Measurements from ENCODE around the gene FSHR.

Gene FSHR

DNA sequence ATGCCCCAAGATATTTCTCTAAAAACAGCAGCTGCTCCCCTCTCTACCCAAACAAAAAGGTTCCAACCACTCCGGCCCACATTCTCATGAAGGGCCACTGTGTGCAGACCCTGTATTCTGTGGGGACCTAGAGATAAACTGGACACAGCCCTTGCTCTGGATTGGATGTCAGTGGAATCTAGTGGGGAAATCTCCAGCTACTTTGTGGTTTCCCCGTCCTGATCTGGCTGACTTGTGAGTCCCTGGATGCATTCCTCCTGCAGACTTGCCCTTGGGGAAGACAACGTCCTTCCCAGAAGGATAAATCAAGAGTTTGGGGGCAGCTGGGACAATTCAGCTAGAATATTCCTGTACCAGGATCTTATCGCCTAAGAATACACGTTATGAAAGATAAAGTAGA lies 151.1 kb downstream of the FSHR start:
- Histone ChIP-seq H3K4me1 (peaks cover 25% of the 10 kb centered on the region), H3K79me2 (no peaks in the 10 kb centered on the region), H3K4me2 (ENCODE audit: low read length) (no peak overlapping the region), H3K27ac (no peak overlapping the region), H3K9ac (no peak overlapping the region), H3K36me3 (ENCODE audit: control insufficient read depth, insufficient read depth, low read length) (no peaks in the 10 kb centered on the region), H3K9me3 (ENCODE audit: control insufficient read depth, low read length) (no peaks in the 10 kb centered on the region), H3K4me3 (ENCODE audit: low read depth, low read length) (no peak overlapping the region), H3K27me3 (ENCODE audit: control insufficient read depth, insufficient read depth, low read length) (no peaks in the 10 kb centered on the region), H2AFZ (peak overlapping the region; percentile 51)
- TF ChIP-seq, protein P1, sequence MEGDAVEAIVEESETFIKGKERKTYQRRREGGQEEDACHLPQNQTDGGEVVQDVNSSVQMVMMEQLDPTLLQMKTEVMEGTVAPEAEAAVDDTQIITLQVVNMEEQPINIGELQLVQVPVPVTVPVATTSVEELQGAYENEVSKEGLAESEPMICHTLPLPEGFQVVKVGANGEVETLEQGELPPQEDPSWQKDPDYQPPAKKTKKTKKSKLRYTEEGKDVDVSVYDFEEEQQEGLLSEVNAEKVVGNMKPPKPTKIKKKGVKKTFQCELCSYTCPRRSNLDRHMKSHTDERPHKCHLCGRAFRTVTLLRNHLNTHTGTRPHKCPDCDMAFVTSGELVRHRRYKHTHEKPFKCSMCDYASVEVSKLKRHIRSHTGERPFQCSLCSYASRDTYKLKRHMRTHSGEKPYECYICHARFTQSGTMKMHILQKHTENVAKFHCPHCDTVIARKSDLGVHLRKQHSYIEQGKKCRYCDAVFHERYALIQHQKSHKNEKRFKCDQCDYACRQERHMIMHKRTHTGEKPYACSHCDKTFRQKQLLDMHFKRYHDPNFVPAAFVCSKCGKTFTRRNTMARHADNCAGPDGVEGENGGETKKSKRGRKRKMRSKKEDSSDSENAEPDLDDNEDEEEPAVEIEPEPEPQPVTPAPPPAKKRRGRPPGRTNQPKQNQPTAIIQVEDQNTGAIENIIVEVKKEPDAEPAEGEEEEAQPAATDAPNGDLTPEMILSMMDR (IDR thresholded peaks at IDR 0.05), result no peak

- no peak overlapping the region for H3K27ac ChIP-seq
- peaks cover 25% of the 10 kb centered on the region for H3K4me1 ChIP-seq
- H3K79me2 ChIP-seq, result no peaks in the 10 kb centered on the region
- peak overlapping the region; percentile 51 for H2AFZ ChIP-seq
- H3K27me3 ChIP-seq (ENCODE audit: control insufficient read depth, insufficient read depth, low read length), result no peaks in the 10 kb centered on the region
- H3K4me2 ChIP-seq (ENCODE audit: low read length), result no peak overlapping the region
- H3K9ac ChIP-seq, result no peak overlapping the region
- no peaks in the 10 kb centered on the region for H3K9me3 ChIP-seq (ENCODE audit: control insufficient read depth, low read length)
- H3K36me3 ChIP-seq (ENCODE audit: control insufficient read depth, insufficient read depth, low read length), result no peaks in the 10 kb centered on the region
- H3K4me3 ChIP-seq (ENCODE audit: low read depth, low read length), result no peak overlapping the region
- TF ChIP-seq, protein P1 (IDR thresholded peaks at IDR 0.05), result no peak
Observed at GRCh38 chr2:49002750-49003149, 151.6 kb downstream of the FSHR start.

- no peaks in the 10 kb centered on the region for H3K36me3 ChIP-seq (ENCODE audit: control insufficient read depth, insufficient read depth, low read length)
- H3K9ac ChIP-seq, result no peak overlapping the region
- H3K9me3 ChIP-seq (ENCODE audit: control insufficient read depth, low read length), result no peaks in the 10 kb centered on the region
- TF ChIP-seq, protein P1 (IDR thresholded peaks at IDR 0.05), result no peak
- no peaks in the 10 kb centered on the region for H3K79me2 ChIP-seq
- H3K4me3 ChIP-seq (ENCODE audit: low read depth, low read length), result no peak overlapping the region
- peak overlapping the region; percentile 15 for H3K27ac ChIP-seq
- H3K4me2 ChIP-seq (ENCODE audit: low read length), result peak overlapping the region; percentile 1
- no peaks in the 10 kb centered on the region for H3K27me3 ChIP-seq (ENCODE audit: control insufficient read depth, insufficient read depth, low read length)
- H2AFZ ChIP-seq, result peak overlapping the region; percentile 33
- peaks cover 25% of the 10 kb centered on the region for H3K4me1 ChIP-seq
Observed at GRCh38 chr2:49000695-49001094, 153.6 kb downstream of the FSHR start.

GRCh38 chr2:48998449-48998848 lies 155.9 kb downstream of the FSHR start:
- Histone ChIP-seq H3K4me2 (ENCODE audit: low read length) (no peak overlapping the region), H3K27me3 (ENCODE audit: control insufficient read depth, insufficient read depth, low read length) (no peaks in the 10 kb centered on the region), H3K9me3 (ENCODE audit: control insufficient read depth, low read length) (no peaks in the 10 kb centered on the region), H3K4me3 (ENCODE audit: low read depth, low read length) (no peak overlapping the region), H3K36me3 (ENCODE audit: control insufficient read depth, insufficient read depth, low read length) (no peaks in the 10 kb centered on the region), H3K9ac (no peak overlapping the region), H3K79me2 (no peaks in the 10 kb centered on the region), H3K4me1 (peaks cover 20% of the 10 kb centered on the region), H3K27ac (no peak overlapping the region), H2AFZ (no peak overlapping the region)
- TF ChIP-seq, protein P1 (IDR thresholded peaks at IDR 0.05), result no peak

DNA sequence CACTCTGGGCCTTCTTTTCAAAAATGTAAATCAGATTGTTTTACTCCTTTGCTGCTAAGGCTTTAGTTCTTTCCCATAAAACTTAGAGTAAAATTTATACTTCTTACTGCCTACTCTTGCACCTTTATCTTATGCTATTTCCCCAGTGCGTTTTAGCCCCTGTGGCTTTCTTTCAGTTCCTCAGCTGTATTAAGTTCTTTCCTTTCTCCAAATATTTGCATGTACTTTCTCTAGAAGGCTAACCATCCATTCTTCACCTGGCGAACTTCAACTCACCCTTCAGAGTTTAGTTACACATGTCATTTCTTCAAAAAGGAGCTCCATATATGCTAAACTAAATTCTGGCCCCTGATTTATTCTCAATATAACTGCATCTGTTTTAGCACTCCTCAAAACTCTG lies 160.7 kb downstream of the FSHR start:
- Histone ChIP-seq H3K4me2 (ENCODE audit: low read length) (no peak overlapping the region), H3K4me1 (no peaks in the 10 kb centered on the region), H3K79me2 (no peaks in the 10 kb centered on the region), H3K27me3 (ENCODE audit: control insufficient read depth, insufficient read depth, low read length) (no peaks in the 10 kb centered on the region), H2AFZ (no peak overlapping the region), H3K9me3 (ENCODE audit: control insufficient read depth, low read length) (no peaks in the 10 kb centered on the region), H3K4me3 (ENCODE audit: low read depth, low read length) (no peak overlapping the region), H3K27ac (no peak overlapping the region), H3K36me3 (ENCODE audit: control insufficient read depth, insufficient read depth, low read length) (no peaks in the 10 kb centered on the region), H3K9ac (no peak overlapping the region)
- TF ChIP-seq, protein P1 (IDR thresholded peaks at IDR 0.05), result no peak
